Stimulated activated CD4-positive, alpha-beta T cell treated with anti-CD3 and anti-CD28 coated beads, Interleukin-12 subunit alpha, Interleukin-12 subunit beta, amount 100 ng/mL, for 24 hours (primary cell): ENCODE data around the gene MNS1.
A peak's percentile ranks its signal among the peaks of the same experiment; 100 is the strongest.
"Not testable (repeated sequence)": the region's sequence is repeated elsewhere in the genome, so short reads cannot be mapped to it uniquely, and the experiment has no call there.

Experiments used
- DNase-seq, 2 experiments: peaks; one replicate each; pipeline ENCODE4 v3.0.0-alpha.2; 2020; ENCODE audit warnings: low read depth in 2 of 2

MNS1 gene, protein sequence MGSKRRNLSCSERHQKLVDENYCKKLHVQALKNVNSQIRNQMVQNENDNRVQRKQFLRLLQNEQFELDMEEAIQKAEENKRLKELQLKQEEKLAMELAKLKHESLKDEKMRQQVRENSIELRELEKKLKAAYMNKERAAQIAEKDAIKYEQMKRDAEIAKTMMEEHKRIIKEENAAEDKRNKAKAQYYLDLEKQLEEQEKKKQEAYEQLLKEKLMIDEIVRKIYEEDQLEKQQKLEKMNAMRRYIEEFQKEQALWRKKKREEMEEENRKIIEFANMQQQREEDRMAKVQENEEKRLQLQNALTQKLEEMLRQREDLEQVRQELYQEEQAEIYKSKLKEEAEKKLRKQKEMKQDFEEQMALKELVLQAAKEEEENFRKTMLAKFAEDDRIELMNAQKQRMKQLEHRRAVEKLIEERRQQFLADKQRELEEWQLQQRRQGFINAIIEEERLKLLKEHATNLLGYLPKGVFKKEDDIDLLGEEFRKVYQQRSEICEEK

DNA sequence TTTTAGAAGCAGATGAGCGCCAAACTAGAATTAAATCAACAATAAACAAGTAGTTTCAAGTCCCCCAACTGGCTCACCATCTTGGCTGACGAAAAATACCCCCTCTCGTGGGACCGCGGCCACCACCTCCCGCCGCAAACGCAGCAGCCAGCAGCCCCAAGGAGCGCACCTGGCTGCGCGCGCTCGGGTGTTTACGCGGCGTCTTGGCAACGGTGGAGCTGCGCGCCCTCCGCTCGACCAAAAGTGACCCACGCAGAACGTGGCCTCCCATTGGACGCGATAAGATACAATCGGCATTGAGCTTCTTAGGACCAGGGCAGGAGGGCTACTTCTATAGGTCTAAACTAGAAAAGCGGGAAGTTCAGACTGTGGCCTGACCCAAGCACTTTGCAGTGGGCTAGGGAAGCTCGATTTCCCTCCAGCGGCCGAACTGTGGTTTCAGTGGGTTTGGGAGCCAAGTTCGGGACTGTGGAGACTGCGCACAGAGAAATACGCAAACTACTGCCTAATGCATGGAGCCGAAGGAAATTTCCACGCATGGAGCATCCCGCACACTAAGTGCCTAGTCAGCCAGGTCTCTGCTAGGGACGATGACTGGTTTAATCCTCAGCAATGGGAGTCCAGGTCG is at the start of gene MNS1:
Gene MNS1 (minus strand): TSS at position 245 of the 628 bp plus-strand sequence. CDS start 165 bp downstream, at position 80.
- peak; percentile 45 to 64 for DNase-seq

GRCh38 chr15:56496635-56497034 is 31.7 kb upstream of the MNS1 start:
- DNase-seq, result no peak

DNA sequence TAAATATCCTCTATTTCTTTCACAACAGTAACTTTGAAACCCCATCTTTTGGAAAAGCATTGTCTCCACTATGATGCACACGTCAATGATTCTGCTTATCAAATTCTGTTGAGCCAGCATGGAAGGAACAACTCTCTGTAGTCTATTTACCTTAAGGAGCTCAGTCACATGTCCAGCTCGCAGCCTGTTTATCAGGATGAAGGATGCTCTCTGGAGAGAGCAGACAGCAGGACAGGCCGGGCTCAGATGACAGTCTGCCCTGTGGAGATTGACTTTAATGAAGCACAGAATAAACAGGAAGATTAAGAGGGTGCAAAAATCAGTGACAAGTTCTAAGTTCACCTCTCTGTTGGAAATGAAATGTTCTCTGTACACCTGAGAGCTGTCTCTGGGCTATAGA is 30.6 kb upstream of the MNS1 start:
- DNase-seq, result no peak

DNA sequence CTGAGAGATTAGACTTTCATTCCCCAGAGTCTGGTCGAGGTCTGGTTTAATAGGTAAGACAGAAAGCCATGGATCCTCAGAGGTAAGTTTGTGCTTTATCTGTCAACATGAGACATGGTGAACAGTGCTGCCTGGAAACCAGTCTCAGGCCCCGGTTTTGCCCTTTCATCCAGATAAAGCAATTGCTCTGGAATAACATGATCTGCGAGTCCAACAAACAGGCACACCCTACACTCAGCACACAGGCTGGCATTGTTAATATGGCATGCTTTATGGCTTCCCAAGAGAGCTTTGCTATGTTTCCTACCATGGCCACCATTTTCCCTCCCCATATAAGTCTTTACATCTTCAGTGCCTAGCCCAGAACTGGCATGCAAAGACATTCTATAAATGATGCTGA is 30.1 kb upstream of the MNS1 start:
- DNase-seq, result no peak

DNA sequence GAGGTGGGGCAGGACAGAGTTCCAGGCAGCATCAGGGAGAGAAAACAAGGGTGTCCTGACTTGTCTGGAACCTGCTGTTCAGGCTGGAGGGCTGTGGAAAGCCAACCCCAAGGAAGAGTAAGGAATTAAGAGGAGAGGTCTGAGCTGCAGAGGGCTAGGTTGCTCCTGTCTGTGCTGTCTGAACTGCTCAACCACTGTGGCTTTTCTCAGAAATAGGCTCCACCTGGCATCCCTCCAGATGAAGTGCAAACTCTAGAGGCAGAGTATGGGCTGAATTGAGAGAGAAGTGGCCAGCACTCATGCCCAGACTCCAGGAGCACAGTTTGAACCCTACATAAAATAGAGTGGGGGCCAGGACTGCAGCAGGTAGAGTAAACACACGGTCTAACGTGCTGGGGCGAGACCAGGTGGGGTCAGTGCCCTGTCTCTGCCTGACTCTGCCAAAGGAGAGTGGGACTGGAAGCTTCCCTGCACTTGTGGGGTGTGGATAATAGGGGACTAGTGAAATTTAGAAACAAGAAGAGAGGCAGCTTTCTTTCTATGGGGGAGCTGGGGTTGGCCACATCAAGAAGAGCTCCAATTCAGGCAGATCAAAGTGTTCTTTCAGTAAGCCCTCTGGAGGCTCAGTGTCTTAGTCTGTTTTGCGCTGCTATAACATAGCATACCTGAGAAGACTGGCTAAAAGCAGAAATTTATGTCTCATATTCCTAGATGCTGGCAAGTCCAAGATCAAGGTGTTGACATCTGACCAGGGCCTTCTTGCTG is 28.0 kb upstream of the MNS1 start:
- DNase-seq, result no peak

DNA sequence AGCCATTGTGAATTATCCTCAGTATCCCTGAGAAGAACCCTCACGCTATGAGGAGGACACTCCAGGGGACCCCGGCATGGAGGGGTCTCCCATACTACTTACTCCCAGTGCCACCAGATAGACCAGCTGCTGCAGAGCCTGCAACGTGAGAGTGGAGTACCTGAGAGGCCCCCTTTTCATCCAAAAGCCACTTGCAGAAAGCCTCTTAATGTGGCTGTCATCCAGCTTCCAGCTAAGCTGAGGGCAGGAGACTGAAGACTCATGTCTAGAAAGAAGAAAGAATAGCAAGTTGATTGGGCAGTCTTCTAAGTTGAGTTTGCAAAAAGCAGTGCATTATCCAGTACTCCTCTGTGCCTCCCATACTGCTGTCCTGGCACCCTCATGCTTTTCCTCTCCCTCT is 27.3 kb upstream of the MNS1 start:
- no peak for DNase-seq

GRCh38 chr15:56491110-56491722 is 26.3 kb upstream of the MNS1 start:
- DNase-seq, result peak; percentile 28 to 43

DNA sequence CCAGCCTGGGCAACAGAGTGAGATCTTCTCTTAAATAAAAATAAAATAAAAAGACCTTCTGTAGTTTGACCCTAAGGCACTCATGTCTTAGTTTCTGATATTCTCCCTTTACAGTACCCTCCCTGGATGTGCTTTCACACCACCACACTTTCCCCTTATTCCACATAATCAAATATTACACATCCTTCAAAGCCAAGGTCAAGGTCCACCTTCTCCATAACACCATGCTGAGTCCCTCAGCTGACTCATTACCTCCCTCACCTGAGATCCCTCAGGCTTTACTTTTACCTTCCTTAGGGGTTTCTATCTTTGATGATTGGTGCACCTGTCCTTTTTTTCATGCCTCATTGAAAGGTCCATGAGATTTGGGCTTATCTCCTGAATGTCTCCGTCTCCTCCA is 25.5 kb upstream of the MNS1 start:
- no peak for DNase-seq

- not testable (repeated sequence) for DNase-seq
These were observed 21.3 kb upstream of the MNS1 start for GRCh38 chr15:56486206-56486605.

- DNase-seq, result not testable (repeated sequence)
These were observed 20.5 kb upstream of the MNS1 start for GRCh38 chr15:56485426-56485825.

DNA sequence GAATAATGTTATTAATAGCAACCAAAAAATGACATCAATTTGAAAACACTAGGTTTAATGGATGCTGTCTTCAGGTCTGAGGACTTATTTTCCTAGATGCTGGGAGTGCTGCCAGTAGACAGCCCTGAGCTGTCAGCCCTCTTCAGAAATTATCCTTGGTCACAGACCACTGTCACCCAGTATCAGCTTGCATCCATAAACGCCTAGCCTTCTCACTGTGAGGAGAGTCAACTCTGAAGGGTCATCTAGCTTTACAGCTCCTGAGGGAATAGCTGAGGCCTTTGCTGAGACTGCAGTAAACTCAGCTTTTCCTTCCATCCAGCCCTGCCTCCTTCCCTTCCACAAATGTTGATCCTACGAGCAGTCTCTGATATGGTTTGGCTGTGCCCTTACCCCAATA is 19.4 kb upstream of the MNS1 start:
- DNase-seq, result no peak

DNA sequence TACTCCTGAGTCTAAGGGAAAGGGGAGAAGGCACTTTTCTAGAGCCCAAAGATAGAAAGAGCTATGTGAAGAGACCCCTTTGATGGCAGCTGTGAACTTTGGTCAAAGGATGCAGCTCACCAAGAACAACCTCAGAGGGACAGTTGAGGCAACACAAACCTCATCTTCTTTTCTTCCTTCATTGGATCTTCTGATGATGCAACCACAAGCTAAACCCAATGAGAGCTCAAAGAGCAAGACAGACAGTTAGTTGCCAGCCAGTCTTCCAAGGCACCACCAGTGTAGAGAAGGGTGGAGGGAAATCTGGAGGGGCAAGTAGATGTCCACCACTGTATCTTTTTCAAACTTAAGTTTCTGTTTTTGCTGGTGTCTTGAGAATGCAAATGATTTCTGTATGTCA is 10.4 kb upstream of the MNS1 start:
- no peak for DNase-seq

DNA sequence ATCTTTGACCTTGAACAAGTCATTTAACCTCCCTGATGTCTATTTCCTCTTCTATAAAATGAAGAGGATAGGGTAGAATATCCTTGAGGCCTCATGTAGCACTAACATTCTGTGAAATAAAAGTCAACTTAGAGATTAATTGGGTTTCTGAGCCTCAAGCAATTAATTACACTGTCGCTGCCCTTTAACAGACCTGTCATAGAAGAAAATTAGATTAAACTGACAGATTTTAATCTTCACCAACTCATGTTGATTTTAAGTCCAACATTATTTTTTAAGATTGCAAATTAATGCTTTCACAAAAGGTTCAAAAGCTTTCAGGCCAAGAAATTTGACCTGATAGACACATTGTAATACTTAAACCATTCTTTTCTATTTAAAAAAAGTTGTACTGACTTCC is 8.1 kb upstream of the MNS1 start:
- no peak for DNase-seq

- DNase-seq, result no peak
These were observed 7.3 kb upstream of the MNS1 start for GRCh38 chr15:56472278-56472677.

DNA sequence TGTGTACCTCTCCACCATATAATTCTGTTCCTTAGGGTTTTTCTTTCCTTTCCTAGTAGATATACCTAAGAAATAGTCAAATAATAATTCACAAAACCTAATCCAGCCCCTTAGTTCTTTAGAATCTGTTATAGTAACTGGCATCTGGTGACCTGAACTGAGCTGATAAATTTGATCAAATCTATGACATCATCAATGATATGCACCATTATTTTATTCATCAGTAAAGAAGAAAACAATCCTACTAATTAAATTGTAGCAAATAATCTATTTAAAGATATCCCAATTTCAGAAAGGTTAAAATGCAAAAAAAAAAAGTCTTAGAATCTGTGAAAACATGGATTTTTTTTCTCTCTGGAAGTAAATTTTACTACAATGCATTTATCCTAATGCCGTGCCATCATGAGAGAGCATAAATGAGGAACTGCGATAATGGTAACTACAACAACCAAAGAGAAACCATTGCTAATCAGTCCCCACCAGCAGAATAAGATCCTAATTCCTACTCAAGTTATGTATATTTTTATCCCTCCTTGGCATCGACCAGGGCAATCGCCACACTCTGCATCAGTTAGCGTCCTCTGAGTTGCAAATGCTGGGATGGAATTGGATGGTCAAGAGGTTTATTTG is 6.6 kb upstream of the MNS1 start:
- DNase-seq, result no peak

- DNase-seq, result no peak
These were observed 4.5 kb upstream of the MNS1 start for GRCh38 chr15:56469483-56469882.

GRCh38 chr15:56468401-56468800 is 3.5 kb upstream of the MNS1 start:
- no peak for DNase-seq

GRCh38 chr15:56467616-56468015 is 2.7 kb upstream of the MNS1 start:
- DNase-seq, result no peak

DNA sequence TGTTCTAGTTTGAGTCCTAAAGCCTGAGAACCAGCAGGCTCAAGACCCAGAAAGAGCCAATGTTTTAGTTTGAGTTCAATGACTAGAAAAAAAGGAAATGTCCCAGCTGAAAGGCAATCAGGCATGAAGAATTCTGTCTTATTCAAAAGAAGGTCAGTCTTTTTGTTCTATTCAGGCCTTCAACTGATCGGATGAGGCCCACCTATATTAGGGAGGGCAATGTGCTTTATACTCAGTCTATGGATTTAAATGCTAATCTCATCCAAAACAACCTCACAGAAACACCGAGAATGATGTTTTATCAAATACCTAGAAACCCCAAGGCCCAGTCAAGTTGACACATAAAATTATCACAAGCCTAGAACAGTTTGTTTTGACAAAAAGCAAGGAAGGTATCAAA is 4.0 kb downstream of the MNS1 start:
- DNase-seq, result no peak

DNA sequence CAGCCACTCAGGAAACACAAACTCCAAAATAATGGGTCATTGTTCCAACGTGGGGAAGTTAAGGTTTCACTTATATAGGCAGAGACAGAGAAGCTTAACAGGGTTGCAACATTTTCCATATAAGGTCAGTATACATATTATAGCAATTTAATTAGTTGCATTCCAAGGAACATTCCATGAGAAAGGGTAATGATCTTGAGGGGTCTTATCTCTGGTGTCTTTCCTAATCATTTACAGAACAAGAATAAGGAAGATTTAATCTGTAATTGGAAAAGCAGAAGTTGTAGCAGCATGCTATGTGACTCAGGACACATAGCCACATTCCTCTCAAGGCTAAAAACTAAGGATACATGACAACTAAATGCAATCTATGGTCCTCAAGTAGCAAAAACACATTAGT is 4.9 kb downstream of the MNS1 start:
- no peak for DNase-seq

GRCh38 chr15:56459096-56459495 is 5.8 kb downstream of the MNS1 start:
- no peak for DNase-seq

DNA sequence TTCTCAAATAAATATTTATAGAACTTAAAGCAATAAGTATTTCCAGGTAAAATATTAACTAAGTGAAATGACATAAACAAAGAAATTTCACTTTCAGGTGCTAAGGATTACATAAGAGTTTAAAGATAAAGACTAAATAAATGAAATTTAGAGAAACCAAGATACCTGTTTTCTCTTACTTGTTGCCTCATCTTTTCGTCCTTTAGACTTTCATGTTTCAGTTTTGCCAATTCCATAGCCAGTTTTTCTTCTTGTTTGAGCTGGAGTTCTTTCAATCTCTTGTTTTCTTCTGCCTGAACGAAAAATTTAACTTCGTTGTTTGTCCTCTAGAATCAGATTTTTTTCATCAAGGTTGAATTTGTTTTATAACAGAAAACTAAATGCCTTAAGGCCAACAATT is 8.7 kb downstream of the MNS1 start:
- no peak for DNase-seq
